GM21786 (cell line): Measurements from ENCODE around the gene TAS2R4.
"Not testable (repeated sequence)": the region's sequence is repeated elsewhere in the genome, so short reads cannot be mapped to it uniquely, and the experiment has no call there.

ENCODE experiments used
- ATAC-seq: cut with Tn5 transposase; IDR thresholded peaks from one replicate; pipeline ENCODE4 v1.9.1; 2021; ENCODE audit not compliant: unreplicated experiment

The TAS2R4 gene

DNA sequence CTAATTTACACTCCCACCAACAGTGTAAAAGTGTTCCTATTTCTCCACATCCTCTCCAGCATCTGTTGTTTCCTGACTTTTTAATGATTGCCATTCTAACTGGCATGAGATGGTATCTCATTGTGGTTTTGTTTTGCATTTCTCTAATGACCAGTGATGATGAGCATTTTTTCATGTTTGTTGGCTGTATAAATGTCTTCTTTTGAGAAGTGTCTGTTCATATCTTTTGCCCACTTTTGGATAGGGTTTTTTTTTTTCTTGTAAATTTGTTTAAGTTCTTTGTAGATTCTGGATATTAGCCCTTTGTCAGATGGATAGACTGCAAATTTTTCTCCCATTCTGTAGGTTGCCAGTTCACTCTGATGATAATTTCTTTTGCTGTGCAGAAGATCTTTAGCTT, 46.0 kb downstream of the TAS2R4 start:
- not testable (repeated sequence) for ATAC-seq
